ENCODE measurements around the gene ASPHD2. TPM values are rescaled to one million over a fixed set of nuclear protein-coding genes. Genes with fewer than 3 reads are reported as not detected.

Gene ASPHD2
- total RNA-seq, 2 donors from 2014 or later = 1.6 to 2.6 TPM

DNA sequence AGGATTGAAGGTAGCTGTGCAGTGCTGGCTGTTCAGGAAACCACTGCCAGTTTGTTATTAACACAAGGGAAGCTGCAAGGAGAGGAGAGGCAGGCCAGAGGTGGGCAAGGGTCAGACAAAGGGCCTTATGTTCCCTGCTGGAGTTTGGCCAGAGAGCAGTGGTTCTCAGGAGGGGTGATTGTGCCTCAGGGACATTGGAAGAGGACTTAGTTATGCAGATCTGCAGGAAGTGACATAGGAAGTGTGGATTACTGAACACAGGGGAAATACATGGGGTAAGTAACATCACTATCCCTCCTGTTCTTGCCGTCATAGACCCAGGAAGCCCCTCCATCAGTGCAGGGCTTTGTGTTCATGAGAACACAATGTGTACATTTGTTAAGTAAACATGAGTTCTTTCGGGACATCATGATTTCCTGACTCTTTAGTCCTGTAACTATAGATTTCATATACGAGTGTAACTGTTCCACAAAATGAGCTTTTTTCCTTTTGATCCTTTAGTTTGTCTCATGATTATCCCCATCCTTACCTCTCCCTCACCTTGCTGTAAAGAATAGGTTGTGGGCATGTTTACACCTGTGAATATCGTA lies 60.5 kb downstream of the ASPHD2 start:
- Histone ChIP-seq H3K9me3 (no peaks in the 10 kb centered on the region), H3K27me3 (replicated peaks; ENCODE audit: insufficient read depth) (no peaks in the 10 kb centered on the region), H3K36me3 (peaks cover 37% of the 10 kb centered on the region), H3K27ac (no peak overlapping the region), H3K4me1 (ENCODE audit: control insufficient read depth in 1 of 2, low read depth in 2 of 2) (peaks cover 4 to 12% of the 10 kb centered on the region in 2 donors), H3K4me3 (no peak overlapping the region)
- ATAC-seq (ENCODE audit: insufficient number of reproducible peaks, low FRiP score, low read depth) = no peak
- TF ChIP-seq, protein P1, sequence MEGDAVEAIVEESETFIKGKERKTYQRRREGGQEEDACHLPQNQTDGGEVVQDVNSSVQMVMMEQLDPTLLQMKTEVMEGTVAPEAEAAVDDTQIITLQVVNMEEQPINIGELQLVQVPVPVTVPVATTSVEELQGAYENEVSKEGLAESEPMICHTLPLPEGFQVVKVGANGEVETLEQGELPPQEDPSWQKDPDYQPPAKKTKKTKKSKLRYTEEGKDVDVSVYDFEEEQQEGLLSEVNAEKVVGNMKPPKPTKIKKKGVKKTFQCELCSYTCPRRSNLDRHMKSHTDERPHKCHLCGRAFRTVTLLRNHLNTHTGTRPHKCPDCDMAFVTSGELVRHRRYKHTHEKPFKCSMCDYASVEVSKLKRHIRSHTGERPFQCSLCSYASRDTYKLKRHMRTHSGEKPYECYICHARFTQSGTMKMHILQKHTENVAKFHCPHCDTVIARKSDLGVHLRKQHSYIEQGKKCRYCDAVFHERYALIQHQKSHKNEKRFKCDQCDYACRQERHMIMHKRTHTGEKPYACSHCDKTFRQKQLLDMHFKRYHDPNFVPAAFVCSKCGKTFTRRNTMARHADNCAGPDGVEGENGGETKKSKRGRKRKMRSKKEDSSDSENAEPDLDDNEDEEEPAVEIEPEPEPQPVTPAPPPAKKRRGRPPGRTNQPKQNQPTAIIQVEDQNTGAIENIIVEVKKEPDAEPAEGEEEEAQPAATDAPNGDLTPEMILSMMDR (IDR thresholded peaks at IDR 0.05) = no peak
- no peak for DNase-seq (ENCODE audit: low spot score)

DNA sequence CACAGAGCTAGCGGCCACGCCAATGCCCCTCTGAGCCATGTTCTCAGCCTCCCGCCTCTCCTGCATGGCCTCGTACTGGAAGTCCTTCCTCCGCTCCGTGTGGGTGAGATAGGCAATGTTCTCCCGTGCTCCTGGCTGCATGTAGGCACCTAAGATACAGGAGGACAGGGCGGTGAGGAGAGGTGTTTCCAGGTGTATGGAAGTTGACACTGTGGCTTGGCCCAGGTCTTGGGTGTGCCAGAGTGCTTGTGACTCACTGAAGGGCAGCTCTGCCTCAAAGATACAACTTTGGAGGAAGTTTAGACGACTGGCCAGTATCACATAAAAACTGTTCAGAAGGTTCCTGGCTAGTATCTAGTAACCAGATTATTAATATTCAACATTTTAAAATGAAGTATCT lies 63.2 kb downstream of the ASPHD2 start:
- Histone ChIP-seq H3K36me3 (peaks cover 58% of the 10 kb centered on the region), H3K4me1 (ENCODE audit: control insufficient read depth in 1 of 2, low read depth in 2 of 2) (no peaks in the 10 kb centered on the region), H3K9me3 (no peaks in the 10 kb centered on the region), H3K4me3 (no peak overlapping the region), H3K27me3 (replicated peaks; ENCODE audit: insufficient read depth) (no peaks in the 10 kb centered on the region), H3K27ac (no peak overlapping the region)
- no peak for DNase-seq (ENCODE audit: low spot score)
- TF ChIP-seq, protein P1 (IDR thresholded peaks at IDR 0.05) = no peak
- no peak for ATAC-seq (ENCODE audit: insufficient number of reproducible peaks, low FRiP score, low read depth)

DNA sequence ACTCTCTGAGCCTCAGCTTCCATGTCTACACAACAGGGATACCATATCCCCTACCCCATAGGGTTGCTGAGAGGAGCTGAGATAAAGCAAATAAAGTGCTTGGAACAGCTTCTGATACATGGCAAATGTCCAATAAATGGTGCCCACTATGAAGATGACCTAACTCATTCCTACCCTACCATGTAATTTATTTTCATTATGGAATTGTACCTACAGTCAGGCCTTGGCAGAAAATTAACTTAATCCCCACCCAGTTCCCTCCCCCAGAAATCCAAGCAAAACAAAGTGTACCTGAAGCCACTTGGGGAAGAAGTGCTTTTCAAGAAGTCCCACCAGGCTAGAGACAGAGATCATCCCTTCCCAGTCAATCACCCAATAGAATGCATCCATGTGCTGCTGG lies 65.4 kb downstream of the ASPHD2 start:
- peak overlapping the region in 1 of 2 donors; percentile 11 for H3K27ac ChIP-seq
- TF ChIP-seq, protein P1 (IDR thresholded peaks at IDR 0.05) = no peak
- H3K4me1 ChIP-seq (ENCODE audit: control insufficient read depth in 1 of 2, low read depth in 2 of 2) = no peaks in the 10 kb centered on the region
- DNase-seq (ENCODE audit: low spot score) = no peak
- H3K27me3 ChIP-seq (replicated peaks; ENCODE audit: insufficient read depth) = no peaks in the 10 kb centered on the region
- H3K4me3 ChIP-seq = no peak overlapping the region
- peaks cover 69% of the 10 kb centered on the region for H3K36me3 ChIP-seq
- no peak for ATAC-seq (ENCODE audit: insufficient number of reproducible peaks, low FRiP score, low read depth)
- no peaks in the 10 kb centered on the region for H3K9me3 ChIP-seq

Other genes with a start within 250 kb of the ASPHD2 start
- gene HPS4, start 54.5 kb downstream of the ASPHD2 start, total RNA-seq = 10 to 100 TPM; 26.5 to 27.8 TPM
- gene SRRD, start 54.6 kb downstream of the ASPHD2 start, total RNA-seq = 10 to 100 TPM in 1 of 2 donors, 1 to 10 TPM in 1; 8.3 to 31.3 TPM
- 10 to 100 TPM; 21.7 to 60.6 TPM for gene TFIP11, start 83.2 kb downstream of the ASPHD2 start, total RNA-seq
- 10 to 100 TPM; 37.7 to 82.3 TPM for gene TPST2, start 160.9 kb downstream of the ASPHD2 start, total RNA-seq
- 1 to 10 TPM in 1 of 2 donors, under 1 TPM in 1; 0.71 to 2.6 TPM for gene CRYBB1, start 188.8 kb downstream of the ASPHD2 start, total RNA-seq
- gene CRYBA4, start 192.7 kb downstream of the ASPHD2 start, total RNA-seq = not detected
- gene MIAT, start 228.3 kb downstream of the ASPHD2 start, total RNA-seq = 1 to 10 TPM in 1 of 2 donors, under 1 TPM in 1; 0.81 to 3.6 TPM